Stimulated activated CD8-positive, alpha-beta memory T cell treated with anti-CD3 and anti-CD28 coated beads, Interleukin-7, amount 100 ng/mL, for 4 hours (primary cell): ENCODE results near the gene G6PD.
"Not testable (repeated sequence)": the region's sequence is repeated elsewhere in the genome, so short reads cannot be mapped to it uniquely, and the experiment has no call there.

ENCODE experiments used
- DNase-seq, 2 donors: peaks; one replicate each; pipeline ENCODE4 v3.0.0-alpha.2; 2020; ENCODE audit warnings: low read depth in 2 of 2

The G6PD gene

DNA sequence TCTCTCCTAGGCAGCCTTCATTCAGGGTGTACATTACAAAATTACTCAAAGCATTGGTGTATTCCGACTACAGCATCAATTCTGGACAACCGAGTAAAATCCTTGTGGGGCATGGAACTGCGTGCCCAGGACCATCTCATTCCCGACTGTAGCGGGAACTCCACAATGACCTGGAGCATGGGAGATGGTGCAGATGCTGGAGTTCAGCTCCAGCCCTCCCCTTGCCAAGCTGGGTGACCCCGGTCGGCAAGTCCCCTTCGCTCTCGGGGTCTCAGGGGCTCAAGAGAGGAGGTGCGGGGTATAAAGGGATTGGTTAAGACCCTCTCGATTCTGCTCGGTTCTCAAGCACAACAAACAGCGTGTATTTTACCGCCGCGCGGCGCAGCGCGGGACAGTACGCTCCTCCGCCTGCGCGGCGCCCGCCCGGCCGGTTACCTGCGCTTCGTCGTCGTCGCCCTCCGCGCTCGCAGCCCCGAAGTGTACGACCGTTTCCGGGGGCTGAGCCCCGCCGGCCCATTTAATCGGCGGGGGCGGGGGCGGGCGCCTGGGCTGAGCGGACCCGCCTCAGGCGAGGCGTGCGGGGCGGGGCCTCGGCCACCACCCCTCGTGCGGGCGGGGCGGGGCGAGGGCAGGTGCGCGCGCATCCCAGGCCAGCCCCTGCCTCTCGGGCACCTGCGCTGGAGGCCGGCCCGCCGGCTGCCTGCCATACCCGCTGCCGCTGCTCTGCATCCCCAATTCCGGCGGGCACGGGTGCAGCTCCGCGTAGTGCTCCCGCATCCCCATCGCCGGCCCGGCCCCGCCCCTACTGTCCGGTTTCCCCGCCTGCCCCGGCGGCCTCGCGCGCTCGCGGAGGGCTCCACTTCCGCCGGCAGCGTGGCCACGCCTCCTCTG is at the start of gene G6PD:
G6PD (minus strand) TSS at position 493 of the 891 bp plus-strand sequence. CDS start 691 bp downstream, outside the sequence.
- DNase-seq = peak; percentile 53 to 77

DNA sequence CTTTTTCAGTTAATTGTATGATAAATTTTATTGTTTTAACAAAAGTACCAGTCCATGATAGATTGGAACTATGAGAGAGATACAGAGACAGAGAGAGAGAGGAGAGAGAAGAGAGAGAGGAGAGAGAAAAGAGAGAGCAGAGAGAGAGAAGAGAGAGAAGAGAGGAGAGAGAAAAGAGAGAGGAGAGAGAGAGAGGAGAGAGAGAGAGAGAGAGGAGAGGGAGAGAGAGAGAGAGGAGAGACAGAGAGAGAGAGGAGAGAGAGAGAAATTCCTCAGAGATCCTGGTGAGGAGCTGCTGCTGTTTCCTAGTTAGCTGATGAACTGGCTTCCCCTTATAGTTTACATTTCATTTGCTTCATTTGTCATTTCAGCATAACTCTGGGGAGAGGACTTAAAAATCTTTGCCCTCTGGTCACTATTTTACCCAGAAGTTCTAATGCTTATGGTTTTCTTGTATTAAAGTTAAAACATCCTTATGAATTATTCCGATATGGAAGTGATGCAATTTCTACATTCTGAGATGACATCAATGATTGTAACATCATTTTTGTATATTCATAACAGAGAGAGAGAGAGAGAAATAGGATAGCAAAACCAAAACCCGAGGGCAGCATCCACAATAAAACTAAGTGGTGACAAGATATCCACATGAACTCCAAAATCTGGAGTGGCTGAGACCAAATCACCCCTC is 49.1 kb upstream of the G6PD start:
- DNase-seq = no peak

- no peak for DNase-seq
Observed at GRCh38 chrX:154594491-154594890, 47.8 kb upstream of the G6PD start.

DNA sequence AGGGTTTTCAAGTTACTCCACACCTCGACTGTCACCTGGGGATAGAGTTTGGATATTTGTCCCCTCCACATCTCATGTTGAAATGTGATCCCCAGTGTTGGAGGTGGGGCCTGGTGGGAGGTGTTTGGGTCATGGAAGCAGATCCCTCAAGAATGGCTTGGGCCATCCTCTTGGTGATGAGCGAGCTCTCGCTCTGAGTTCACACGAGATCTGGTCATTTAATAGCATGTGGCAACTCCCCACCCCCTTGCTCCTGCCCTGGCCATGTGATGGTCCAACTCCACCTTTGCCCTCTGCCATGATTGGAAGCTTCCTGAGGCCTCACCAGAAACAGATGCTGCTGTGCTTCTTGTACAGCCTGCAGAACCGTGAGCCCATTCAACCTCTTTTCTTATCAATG is 46.6 kb upstream of the G6PD start:
- DNase-seq = no peak

- DNase-seq = no peak
Observed at GRCh38 chrX:154592505-154592904, 45.9 kb upstream of the G6PD start.

- not testable (repeated sequence) for DNase-seq
Observed at GRCh38 chrX:154590415-154590814, 43.8 kb upstream of the G6PD start.

DNA sequence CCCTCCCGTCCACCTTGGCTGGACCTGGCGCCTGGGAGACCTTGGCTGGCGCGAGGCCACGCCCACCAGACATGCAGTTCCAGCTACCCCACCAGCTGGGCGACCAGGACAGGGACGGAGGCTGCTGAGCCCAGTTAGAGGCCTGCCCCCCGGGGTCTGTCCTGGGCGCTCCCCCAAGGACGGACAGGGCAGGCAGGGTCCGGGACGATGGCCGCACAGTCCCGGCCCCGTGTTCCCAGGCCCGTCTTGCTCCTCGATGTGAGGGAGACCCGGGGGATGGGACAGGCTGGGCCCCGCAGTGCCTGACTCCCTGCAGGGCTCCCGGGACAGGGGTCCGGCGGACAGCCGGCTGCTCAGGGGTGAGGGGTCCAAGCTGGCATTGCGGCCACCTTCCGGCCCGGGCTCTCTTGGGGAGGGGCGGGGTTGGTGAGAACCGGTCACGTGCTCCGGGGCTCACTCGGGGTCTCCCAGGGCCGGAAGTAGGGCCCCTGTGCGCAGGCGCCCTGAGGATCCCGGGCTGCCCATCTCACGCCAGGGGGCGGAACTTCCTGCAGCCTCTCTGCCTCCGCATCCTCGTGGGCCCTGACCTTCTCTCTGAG is 38.0 kb upstream of the G6PD start, which contains the start of gene CTAG1A:
CTAG1A (plus strand) TSS at position 549 of the 599 bp plus-strand sequence. CDS start 74 bp downstream, outside the sequence.
- not testable (repeated sequence) for DNase-seq

- not testable (repeated sequence) for DNase-seq
Observed at GRCh38 chrX:154582994-154583393, 36.3 kb upstream of the G6PD start.

GRCh38 chrX:154575076-154575475 is 28.4 kb upstream of the G6PD start:
- DNase-seq = not testable (repeated sequence)

DNA sequence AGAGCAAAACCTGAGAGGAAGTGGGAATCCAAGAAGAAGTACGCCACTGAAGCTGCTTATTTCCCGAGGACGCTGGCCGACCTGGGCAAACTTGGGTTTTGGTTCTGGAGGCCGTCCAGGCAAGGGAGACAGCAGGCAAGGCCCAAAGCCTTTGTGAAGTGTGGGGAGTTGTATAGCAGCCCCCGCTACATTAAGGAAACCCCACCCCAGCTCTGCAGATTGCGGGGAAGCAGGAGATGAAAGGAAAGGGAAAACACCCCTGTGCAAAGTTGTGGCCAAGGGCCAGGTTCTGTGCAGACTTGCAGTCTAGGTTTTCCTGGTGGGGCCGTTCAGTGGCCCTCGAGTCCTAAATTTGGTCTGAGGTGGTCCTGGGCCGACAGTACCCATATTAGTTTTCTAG is 26.4 kb upstream of the G6PD start:
- DNase-seq = not testable (repeated sequence)

- DNase-seq = not testable (repeated sequence)
Observed at GRCh38 chrX:154570361-154570760, 23.7 kb upstream of the G6PD start.

GRCh38 chrX:154562295-154562694 is 15.6 kb upstream of the G6PD start:
- not testable (repeated sequence) for DNase-seq

GRCh38 chrX:154560326-154560725 is 13.7 kb upstream of the G6PD start:
- not testable (repeated sequence) for DNase-seq

DNA sequence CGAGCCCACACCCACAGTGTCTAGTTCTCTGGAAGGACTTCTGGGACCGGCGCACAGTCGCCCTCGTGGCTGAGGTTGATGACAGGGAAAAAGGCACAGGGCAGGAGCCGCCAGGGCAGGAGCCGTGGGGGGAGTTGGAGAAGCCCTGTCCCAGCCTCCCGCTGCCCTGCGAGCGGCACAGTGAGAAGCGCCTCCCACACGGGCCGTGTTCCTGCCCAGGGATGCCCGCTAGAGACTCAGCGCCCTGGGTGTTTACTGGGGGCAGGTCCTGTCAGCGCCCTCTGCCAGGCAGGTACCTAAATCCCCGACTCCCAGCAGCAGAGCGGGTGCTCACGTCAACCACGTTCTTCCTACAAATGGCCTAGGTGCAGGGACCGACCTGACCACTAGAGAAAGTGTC is 12.2 kb upstream of the G6PD start:
- not testable (repeated sequence) for DNase-seq

GRCh38 chrX:154558060-154558690 is 11.5 kb upstream of the G6PD start:
- not testable (repeated sequence) for DNase-seq

DNA sequence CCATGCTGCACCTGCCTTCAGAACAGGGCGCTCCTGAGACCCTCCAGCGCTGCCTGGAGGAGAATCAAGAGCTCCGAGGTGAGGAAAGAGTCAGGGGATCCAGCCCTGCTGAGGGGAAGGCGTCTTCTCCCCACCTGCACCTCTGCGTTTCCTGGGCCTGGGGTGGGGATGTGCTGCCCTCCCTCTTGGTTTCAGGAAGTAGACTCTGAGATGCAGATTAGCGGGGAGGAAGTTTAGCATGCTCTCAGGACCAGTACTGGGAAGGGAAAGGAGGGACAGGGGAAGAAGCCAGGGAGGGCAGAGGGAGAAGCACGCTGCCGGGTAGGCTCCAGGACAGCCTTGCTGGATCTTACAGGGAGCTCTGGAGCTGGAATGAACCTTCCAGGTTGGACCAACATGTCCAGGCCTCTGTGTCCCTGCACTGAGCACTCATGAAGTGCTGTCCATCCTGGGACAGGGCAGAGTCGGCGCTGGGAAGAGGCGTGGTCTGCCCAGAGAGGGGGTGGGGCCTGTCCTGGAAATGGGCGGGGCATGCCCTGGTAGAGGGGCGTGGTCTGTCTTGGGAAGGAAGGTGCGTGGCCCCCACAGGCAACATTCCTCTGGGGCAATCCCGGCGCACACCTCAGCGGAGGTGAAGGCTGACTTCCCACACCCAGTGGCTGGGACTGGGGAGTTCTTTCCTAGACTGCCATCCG is 5.6 kb upstream of the G6PD start:
- not testable (repeated sequence) for DNase-seq

DNA sequence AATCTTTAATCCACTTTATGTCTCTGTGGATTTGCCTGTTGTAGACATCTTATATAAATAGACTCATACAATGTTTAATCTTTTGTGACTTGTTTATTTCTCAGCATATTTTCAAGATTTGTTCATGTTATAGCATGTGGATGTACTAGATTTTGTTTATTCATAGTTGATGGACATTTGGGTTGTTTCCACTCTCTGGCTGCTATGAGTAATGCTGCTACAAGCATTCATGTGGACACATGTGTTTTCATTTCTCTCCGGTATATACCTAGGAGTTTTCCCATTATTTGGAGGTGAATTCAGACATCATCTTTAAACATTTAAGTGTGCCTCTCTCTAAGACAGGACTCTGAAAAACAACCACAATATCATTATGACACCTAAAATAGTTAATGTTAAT is 3.1 kb upstream of the G6PD start:
- DNase-seq = no peak

DNA sequence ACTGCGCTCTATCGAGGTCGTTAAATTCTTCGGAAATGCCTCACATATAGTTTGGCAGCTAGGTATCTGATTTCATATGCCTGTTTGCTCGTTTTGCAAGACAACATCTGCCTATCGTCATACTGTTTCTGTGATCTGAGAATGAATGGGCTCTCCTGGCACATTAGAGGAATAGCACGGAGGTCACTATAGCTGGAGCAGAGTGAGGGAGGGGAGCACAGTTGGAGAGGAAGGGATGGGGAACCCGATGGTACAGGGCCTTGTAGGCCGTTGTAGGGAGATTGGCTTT is 1.3 kb upstream of the G6PD start:
- no peak for DNase-seq

DNA sequence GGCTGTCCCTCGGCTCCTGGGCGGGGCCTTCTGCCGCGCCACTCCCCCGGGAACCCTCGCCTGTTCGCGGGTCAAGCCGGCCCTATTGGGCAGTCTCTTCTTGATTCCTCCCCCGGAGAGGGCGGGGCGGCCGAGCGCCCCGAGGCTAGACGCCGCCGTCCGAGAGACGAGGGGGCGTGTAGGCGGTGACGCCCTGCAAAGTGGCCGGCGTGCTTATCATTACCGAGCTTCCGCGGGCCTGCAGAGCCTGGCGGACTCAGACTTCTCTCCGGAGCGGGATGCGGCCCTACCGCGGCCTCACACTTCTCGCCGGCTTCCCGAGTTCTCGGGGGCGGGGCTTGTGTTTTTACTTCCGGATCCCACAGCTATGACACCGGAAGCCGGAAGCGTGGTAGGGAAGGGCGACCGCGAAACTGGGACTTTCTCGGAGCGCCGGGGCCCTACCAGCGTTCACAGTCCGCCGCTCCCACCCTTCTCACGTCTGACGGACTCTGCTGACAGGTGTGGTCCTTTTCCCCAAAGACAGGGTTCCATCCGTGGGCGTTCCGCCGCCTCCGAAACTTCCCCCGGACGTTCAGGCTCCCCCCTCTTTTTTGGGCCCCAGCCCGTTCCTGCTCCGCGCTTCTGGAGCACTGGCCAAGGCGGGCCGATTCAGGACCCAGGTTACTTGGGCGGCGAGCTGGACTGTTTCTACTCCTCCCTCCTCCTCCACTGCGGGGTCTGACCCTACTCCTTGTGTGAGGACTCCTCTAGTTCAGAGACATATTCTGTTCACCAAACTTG is 790 bp upstream of the G6PD start, which contains the start of gene IKBKG:
IKBKG (plus strand) TSS at position 376 of the 783 bp plus-strand sequence. CDS start 4,383 bp downstream, outside the sequence.
- DNase-seq = peak; percentile 77 to 83

DNA sequence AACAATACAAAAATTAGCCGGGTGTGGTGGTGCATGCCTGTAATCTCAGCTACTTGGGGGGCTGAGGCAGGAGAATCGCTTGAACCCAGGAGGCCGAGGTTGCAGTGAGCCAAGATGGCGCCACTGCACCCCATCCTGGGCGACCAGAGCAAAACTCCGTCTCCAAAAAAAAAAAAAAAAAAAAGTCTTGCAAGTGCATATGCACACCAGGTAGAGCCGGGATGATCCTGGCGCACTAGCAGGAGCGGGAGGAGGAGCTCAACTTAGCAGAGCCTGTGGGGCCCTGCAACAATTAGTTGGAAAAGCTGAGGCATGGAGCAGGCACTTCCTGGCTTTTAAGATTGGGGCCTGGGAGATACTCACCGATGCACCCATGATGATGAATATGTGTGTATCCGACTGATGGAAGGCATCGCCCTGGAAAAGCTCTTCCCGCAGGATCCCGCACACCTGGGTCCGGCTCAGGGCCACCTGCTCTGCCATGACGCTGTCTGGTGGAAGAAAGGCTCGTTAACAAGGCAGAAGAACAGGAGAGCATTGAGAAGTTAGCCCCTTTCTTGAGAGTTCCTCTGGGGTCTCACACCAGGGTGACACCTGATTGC is 872 bp downstream of the G6PD start:
- DNase-seq = no peak
